GM18508 (cell line): ENCODE measurements around the gene GFER.
"Not testable (repeated sequence)": the region's sequence is repeated elsewhere in the genome, so short reads cannot be mapped to it uniquely, and the experiment has no call there.

ENCODE experiments used
- ATAC-seq: cut with Tn5 transposase; IDR thresholded peaks from one replicate; pipeline ENCODE4 v1.9.1; 2021; ENCODE audit warnings: moderate number of reproducible peaks; ENCODE audit not compliant: insufficient read depth, unreplicated experiment

Gene GFER

DNA sequence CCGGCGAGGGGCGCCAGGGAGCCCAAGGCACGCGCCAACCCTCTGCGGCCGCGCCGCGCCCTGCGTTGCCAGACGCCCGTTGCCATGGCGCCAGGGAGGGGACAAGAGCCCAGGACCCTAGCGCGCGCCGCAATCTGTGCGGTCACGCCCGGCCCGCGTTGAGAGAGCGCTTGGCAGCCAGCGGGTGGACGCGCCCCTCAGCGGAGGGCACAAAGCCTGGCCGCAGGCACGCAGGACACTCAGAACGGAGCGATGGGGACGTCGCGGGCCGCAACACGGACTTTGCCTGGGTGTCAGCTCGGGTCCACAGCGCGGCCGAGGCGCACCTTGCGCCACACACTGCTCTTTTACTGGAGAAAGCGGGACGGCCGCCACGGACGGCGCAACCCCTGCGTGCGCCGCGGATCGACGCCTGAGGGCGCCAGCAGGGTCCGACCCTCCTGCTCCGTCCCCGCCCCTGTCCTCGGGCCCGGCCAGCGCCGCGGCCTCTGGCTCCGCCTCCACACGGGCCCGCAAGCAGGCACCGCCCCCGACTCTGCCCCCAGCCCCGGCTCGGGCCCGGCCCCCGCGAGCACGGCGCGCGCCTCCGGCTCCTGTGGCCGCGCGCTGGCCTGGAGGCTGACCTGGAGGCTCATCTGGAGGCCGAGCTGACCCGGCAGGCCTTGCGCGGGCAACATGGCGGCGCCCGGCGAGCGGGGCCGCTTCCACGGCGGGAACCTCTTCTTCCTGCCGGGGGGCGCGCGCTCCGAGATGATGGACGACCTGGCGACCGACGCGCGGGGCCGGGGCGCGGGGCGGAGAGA lies at the start of gene GFER:
GFER (plus strand) TSS at position 650 of the 803 bp plus-strand sequence; CDS start at position 676, 26 bp downstream.
- ATAC-seq, result no peak

DNA sequence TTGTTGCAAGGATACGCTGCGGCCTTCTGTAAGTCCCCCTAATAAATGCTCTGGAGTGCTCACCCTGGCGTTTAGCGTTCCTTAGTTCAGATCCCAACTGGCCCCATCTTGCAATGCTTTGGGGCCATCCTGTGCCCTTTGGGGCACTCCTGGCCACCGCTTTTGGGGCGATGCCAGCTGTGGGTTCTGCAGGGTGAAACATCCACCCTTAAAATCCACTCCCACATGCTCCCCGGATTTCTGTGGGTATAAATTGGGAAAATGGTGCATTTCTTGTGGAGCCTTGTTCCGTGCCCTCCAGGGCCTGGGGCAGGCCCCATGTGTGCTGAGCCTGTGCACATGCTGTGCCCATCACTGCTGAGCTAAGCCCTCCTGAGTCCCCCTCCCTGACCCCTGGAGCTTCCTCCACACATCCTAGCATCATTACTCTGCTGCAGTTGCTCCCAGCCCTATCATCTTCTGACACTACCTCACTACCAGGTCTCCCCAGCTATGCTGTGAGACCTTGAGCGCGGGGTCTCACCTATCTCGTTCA lies 47.0 kb upstream of the GFER start:
- ATAC-seq, result no peak

DNA sequence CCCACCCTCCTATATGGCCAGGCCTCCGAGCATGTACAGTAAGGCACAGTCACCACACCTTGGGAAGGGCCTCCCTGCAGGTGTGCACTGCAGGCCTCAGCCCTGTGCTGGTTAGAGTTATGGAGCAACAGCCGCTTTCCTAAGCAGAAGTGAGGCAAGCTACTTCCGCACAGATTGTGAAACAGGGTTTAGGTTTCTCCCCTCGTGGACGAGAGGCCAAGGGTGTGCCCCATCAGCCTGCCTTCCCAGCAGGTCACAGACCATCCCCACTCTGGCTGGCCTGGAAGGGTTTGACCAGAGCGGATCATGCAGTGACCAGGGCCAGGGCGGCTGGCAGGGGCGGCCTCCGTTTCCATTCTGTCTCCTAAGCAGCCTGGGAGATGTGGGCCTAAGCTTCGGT lies 45.7 kb upstream of the GFER start:
- ATAC-seq, result no peak

DNA sequence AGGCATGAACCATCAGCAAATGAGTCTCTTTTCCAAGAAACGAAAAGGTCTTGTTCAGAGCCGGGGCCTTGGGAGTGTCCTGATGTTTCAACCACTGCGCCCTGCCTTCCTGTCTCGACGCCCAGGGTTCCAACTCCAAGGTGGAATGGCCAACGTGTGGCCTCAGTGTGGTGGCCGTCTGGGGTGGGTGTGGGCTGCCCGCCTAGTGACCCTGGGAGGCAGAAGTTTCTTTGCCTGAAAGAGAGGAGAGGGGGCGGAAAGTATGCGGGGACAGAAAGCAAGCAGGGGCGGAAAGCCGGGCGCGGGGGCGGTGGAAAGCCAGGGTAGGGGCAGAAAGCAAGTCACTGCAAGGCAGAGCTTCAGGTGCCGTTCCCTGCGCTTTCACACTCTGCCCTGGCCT lies 45.1 kb upstream of the GFER start:
- no peak for ATAC-seq

DNA sequence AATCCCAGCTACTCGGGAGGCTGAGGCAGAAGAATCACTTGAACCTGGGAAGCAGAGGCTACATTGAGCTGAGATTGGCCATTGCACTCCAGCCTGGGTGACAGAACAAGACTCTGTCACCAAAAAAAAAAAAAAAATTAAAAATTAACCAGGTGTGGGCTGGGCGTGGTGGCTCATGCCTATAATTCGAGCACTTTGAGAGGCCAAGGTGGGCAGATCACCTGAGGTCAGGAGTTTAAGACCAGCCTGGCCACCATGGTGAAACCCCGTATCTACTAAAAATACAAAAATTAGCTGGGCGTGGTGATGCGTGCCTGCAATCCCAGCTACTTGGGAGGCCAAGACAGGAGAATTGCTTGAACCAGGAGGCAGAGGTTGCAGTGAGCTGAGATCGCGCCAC lies 44.2 kb upstream of the GFER start:
- ATAC-seq, result not testable (repeated sequence)

DNA sequence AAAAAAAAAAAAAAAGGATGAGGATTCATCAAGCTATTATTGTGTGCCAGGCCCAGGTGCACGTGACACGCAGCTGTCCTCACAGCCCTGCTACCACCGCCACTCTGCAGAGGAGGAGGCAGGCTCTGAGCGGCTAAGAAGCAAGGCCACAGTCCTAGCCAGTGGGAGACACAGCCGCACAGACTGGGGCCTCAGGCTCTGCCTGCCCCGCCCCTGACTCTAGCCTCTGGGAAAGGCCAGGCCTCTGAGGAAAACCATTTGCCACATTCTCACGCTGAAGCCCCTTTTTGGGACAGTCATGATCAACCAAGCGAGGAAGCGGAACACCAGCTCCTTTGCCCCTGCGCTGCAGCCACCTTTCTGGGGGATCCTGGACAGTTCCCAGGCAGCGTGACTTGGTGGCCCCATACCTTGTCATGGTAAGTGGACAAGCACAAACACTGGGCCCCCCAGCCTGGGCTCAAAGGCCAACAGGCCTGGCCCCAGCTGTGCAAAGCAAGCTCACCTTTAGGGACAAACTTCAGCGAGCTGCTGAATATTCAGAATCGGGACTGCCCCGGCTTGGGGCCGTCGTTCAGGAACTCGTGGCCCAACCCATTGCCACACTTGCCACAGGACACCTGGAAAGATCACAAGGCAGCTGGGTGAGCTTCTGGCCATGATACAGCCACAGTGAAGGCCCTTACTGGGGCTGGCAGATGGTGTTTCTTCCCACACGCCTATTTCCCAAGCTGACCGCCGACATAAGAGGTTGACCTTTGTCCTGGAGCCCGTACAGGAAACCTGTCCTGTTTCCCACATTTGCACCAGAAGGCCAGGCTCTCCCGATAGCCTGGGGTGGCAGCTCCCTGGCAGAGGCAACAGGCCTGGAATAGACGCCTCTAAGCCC lies 43.5 kb upstream of the GFER start:
- no peak for ATAC-seq

DNA sequence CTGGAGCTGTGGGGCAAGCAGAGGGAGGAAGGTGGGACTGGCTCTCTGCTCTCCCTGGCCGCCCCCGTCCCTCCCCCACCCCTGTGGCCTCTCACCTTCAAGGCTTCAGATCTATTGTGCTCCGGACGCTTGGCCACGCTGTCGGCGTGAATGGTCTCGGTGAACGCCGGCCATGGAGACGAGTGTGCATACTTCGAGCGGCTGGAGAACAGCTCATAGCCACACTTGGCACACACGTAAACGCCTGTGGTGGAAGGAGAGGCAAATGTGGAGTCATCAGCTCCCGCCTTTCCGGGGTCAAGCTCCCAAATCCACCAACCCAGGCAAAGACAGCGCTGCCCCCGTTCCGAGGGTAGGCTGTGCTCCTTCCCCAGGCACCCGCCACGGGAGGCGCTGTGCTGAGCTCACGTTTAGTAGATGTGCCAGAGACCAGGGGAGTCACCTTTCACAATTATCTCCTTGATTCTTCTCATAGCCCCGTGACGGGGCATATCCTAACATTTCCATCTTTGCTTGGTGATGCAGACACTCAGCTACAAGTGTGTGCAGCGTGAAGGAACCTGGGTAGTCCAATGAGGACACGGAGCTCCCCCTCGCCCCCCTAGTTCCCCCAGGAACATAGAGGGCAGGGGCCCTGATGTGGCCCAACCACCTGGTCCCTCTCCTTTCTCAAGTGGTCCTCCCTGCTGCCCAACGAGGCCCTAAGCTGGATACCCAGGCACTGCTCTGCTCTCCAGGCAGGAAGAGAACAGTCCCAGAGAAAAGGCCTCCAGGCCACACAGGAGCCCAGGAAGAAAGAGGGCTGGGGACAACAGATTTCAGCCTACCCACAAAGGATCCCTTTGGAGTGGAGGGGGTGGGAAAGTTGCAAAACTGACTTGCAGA lies 42.6 kb upstream of the GFER start:
- ATAC-seq, result no peak

DNA sequence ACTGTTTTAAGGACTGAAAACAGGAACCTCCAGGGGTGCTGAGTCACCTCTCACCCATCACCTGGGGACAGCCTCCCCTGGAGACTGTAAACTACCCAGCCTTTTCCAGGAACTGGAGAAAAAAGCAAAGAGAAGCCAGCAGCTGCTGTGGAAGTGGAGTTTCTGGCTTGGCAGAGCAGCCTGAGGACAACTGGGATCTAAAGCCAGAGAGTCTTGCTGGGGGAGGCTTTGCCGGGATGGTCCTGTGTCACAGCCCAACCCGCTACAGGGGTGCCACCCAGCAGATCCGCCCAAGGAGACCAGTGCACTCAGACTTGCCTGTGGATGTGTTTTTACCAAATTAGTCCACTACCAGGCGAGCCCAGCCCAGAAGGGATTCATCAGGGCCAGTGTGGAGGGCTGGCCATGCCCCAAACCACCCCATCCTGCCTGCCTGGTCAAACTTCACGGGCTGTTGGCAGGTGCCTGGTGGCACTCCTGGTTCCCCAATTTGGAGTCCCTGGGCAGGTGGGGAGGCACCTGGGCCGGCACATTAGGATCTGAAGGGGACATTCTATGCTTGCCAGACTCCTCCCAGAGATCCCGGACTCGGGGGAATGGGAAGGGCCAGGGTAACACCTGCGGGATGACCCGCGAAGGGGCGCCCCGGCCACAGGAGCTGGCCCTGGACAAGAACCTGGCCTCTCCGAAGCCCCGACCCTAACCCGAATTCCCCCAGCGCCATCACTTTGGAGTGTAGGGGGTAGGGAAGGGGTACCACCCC lies 41.8 kb upstream of the GFER start:
- ATAC-seq, result no peak

DNA sequence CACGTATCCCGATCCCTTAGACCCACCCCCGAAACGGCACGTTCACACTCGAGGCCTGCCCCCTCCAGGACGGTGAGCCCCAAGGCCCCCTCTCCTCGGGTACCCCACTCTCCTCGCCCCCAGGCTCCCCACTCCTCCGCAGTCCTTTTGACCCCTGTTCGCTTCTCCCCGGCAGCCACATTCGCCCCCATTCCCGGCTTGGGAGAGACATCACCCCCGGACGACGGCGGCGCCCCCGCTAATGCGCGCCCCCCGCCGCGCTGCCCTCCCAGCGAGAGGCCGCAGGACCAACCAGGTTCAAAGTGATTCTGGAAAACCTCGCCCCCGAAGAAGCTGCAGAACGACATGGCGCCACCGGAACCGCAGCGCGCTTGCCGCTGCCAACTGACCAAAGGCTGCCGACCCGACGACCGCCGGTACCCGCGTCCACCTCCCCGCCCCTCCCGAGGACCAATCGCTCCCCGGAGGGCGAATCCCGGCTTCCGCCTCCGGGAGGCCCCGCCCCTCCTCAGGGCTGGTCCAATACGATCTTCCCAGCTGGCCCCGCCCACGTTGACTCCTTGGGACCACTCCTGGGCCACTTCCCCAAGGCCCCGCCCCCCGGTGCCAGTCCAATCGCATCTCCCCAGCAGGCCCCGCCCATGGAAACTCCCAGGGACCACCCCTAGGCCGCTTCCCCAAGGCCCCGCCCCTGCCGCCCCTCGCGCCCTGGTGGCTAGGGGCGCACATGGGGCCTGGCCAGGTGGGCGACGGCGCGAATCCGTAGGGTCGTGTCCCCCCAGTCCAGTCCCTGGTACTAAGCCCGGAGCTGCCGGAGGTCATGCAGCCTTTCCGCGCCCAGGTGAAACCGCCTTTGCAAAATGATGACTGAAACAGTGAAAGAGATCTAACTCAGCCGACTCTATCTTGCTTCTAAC lies 40.9 kb upstream of the GFER start, which contains the start of gene MSRB1:
MSRB1 (minus strand) TSS at position 390 of the 917 bp plus-strand sequence; CDS start at position 347, 43 bp downstream.
- peak; percentile 50 for ATAC-seq

DNA sequence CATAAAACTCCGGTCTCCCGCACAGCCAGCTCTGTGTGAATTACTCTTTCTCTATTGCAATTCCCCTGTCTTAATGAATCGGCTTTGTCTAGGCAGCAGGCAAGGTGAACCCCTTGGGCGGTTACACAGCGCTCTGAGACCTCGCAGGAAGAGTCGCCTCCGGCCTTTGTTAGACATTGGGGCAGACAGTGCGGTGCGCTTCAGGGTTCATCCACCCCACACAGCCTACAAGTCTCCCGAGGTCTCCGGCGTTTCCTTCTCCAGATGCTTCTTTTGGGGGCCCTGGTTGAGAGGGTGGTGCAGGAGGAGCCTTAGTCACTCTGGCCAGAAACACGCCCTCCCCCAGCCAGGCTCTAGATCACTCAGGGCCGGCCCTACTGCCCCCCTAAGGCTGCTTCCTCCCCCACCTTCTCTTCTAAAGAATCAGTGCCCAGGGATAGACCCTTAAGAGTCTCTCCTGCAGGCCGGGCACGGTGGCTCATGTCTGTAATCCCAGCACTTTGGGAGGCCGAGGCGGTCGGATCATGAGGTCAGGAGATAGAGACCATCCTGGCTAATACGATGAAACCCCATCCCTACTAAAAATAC lies 39.3 kb upstream of the GFER start:
- no peak for ATAC-seq

DNA sequence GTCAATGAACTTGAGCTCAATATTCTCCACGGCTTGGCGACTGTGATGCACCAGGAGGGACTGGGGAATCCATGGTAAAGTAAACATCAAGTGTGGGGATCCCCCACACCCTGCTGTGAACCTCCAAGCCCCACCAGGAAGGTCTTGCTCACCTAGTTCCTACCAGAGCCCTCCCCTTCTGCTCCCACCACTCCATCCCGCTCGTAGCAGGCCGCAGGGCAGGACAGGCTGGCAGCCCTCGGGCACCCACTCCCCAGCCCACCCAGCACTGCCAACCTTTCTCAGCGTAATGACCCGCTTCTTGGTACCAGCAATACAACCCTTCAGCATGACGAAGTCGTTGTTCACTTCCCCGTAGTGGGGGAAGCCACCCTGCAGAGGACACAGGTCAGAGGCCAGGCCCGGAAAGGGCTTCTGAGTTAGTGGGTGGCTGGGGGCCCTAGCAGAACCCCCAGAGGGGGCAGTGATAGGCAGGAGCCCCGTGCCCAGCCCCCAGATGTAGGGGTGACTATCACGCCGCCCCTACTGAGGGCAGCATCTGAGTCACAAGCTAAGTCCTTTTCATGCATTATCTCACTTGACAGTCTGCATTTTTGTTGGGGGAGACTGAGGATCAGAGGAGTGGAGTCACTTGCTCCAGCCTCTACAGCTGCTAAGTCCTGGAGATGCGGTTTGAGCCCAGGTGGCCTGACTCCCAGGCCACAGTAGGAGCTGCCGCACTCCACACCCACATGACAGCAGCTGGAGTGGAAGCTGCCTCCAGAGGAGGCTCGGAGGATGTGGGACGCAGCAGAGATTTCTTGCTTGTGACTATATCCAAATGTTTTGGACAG lies 38.2 kb upstream of the GFER start:
- ATAC-seq, result no peak

DNA sequence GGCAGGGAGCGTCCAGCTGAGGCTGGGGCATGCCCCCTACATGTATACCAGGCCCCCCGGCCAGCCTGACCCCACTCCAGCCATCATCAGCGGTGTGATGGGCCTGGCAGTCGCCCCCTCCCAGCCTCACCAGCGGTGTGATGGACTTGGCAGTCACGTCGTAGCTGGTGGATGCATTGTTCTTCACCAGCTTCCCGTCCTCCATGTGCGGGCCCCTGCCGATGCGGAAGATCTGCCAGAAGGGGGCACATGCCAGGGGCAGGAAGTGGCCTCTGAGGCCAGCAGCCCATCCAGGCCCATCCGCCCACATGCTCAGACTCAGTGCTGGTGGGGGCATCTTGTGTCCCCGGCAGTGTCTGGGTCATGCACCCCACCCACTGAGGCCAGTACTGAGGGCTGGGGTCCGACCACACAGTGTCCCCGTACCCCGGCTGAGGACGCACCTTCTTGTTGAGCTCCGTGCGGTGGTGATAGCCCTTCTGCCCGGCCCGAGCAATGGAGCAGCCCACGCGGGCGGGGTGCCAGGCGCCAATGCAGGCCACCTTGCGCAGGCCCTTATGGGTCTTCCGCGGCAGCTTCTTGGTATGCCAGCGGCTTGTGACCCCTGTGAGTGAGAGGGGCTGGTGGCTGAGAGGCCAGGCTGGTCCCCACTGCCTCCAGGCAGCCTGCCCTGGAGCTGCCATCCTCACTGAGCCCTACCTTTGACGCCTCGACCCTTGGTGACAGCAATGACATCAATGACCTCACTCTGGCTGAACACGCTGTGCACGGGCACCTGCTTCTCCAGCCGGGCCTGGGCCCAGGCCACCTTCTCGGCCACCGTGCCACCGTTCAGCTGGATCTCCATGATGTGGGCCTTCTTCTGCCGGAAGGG lies 37.3 kb upstream of the GFER start:
- no peak for ATAC-seq

DNA sequence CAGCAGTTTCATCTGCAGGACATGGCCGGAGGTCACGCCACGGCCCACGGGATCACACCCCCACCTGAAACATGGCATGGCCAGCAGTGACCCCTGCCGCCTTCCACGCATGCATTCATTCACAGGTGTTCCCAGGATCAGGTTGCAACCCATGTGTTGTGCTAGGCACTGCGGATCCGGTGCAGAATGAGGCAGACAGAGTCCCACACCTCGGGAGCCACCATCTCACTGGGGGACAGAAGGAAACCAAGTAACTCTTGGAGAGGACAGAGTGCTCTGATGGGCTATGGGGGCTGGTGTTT lies 36.7 kb upstream of the GFER start:
- ATAC-seq, result no peak

DNA sequence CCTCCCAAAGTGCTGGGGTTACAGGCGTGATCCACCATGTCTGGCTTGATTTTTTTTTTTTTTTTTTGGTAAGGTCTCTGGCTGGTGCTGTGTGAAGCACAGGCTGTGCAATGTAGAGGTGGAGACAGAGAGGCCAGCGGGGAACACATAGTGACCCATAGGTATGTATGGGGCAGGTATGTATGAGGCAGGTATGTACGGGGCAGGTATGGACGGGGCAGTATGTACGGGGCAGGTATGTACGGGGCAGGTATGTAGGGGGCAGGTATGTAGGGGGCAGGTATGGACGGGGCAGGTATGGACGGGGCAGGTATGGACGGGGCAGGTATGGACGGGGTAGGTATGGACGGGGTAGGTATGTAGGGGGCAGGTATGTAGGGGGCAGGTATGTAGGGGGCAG lies 34.5 kb upstream of the GFER start:
- no peak for ATAC-seq

DNA sequence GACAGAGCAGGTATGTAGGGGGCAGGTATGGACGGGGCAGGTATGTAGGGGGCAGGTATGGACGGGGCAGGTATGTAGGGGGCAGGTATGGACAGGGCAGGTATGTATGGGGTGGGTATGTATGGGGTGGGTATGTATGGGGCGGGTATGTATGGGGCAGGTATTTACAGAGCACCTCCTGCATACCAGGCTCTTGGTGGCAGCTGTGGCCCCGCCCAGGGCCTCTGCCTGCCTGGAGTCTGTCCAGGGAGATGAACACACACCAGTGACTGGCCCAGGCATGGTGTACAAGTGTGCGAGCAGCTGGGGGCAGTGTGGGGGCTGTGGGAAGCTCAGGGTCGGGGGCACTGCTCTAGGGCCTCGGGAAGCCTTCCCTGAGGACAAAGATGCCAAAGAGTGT lies 33.9 kb upstream of the GFER start:
- ATAC-seq, result no peak

DNA sequence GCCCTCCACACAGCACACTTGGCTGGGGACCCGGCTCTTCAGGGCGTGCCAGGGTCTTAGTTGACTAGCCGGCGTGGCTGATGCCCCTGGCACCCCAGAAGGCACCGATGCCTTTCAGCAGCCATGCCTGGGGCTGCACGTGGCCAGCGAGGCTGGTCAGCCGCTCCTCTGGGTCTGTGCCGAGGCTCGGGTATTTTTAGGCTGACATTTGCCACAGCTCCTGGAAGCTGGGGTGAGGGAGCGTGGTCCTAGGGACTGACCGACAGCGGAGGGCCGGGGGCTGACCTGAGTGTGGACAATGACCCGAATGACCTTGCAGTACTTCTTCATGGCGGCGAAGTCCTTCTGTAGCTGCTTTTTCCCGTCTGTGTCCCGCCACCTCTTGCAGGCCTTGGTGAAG lies 33.4 kb upstream of the GFER start:
- ATAC-seq, result no peak
